Keratinocyte (primary cell): ENCODE results near the gene AOPEP. TPM values are rescaled to one million over a fixed set of nuclear protein-coding genes. Genes with fewer than 3 reads are reported as not detected.

ENCODE experiments used
- DNase-seq: peaks from one replicate; pipeline ENCODE4 v3.0.0-alpha.2; 2011; ENCODE audit warnings: low read depth, missing footprints, low spot score
- FAIRE-seq: peaks from 2 replicates; lab custom pipeline; 2011; peaks lifted over from hg19 to GRCh38; lab: Jason Lieb, UNC
- H2AFZ ChIP-seq: 2 replicates; pipeline ENCODE4 v1.6.0; 2012; ENCODE audit warnings: low read length, control low read depth, inconsistent platforms; ENCODE audit not compliant: control insufficient read depth
- H3K27ac ChIP-seq: 2 replicates; pipeline ENCODE4 v1.5.1; 2011; ENCODE audit warnings: low read length; ENCODE audit not compliant: control insufficient read depth, insufficient read depth
- H3K27me3 ChIP-seq: 3 replicates; pipeline ENCODE4 v1.6.0; 2011; ENCODE audit warnings: low read length; ENCODE audit not compliant: control insufficient read depth, insufficient read depth; ENCODE audit errors: extremely low read depth
- H3K36me3 ChIP-seq, 2 experiments: 2 replicates in 1 of 2; 3 replicates in 1 of 2; pipeline ENCODE4 v1.5.1; 2011; ENCODE audit warnings: low read length in 2 of 2, mild to moderate bottlenecking in 1 of 2; ENCODE audit not compliant: control insufficient read depth in 2 of 2, insufficient read depth in 2 of 2; ENCODE audit errors: extremely low read depth in 1 of 2
- H3K4me1 ChIP-seq: 3 replicates; pipeline ENCODE4 v1.5.1; 2011; ENCODE audit warnings: low read length; ENCODE audit not compliant: control insufficient read depth, insufficient read depth; ENCODE audit errors: extremely low read depth
- H3K4me2 ChIP-seq: 3 replicates; pipeline ENCODE4 v1.6.0; 2011; ENCODE audit warnings: low read depth, low read length; ENCODE audit not compliant: control insufficient read depth, insufficient read depth; ENCODE audit errors: extremely low read depth
- H3K4me3 ChIP-seq, 3 experiments: fragments of 200-600 bp in 1 of 3; sonication (generic) in 1 of 3; 2 replicates in 2 of 3; 3 replicates in 1 of 3; pipeline ENCODE4 v1.5.1; 2011 to 2016; ENCODE audit warnings: low read length in 3 of 3, mild to moderate bottlenecking in 3 of 3, control low read depth in 2 of 3, inconsistent platforms in 1 of 3, low read depth in 1 of 3, mixed read lengths in 1 of 3, mixed run types in 1 of 3, moderate library complexity in 1 of 3; ENCODE audit not compliant: control insufficient read depth in 2 of 3, insufficient read depth in 2 of 3; ENCODE audit errors: extremely low read depth in 1 of 3
- H3K79me2 ChIP-seq: 2 replicates; pipeline ENCODE4 v1.6.0; 2012; ENCODE audit warnings: low read length; ENCODE audit not compliant: control insufficient read depth, insufficient read depth
- H3K9ac ChIP-seq: 3 replicates; pipeline ENCODE4 v1.6.0; 2011; ENCODE audit warnings: low read length; ENCODE audit not compliant: control insufficient read depth, insufficient read depth; ENCODE audit errors: extremely low read depth
- H3K9me1 ChIP-seq: 3 replicates; pipeline ENCODE4 v1.6.0; 2011; ENCODE audit warnings: low read length; ENCODE audit not compliant: control insufficient read depth, insufficient read depth; ENCODE audit errors: extremely low read depth
- H3K9me3 ChIP-seq: 2 replicates; pipeline ENCODE4 v1.5.1; 2012; ENCODE audit warnings: low read depth, low read length; ENCODE audit not compliant: control insufficient read depth
- H4K20me1 ChIP-seq: 3 replicates; pipeline ENCODE4 v1.6.0; 2011; ENCODE audit warnings: low read length; ENCODE audit not compliant: control insufficient read depth, insufficient read depth; ENCODE audit errors: extremely low read depth
- EZH2 ChIP-seq: IDR thresholded peaks from one replicate; pipeline ENCODE4 v1.6.1; 2012; ENCODE audit warnings: inconsistent platforms, mild to moderate bottlenecking, low read length, moderate library complexity
- dilution Hi-C: fragments of 300-500 bp; cut with MboI; formaldehyde crosslinking; loops from one replicate; pipeline ENCODE4 v1.7.0; 2020; ENCODE audit warnings: low sequenced_read_pairs; ENCODE audit not compliant: extremely low pct_ligation_motif_present
- polyA plus RNA-seq, 5 experiments: library from polyadenylated mRNA; depleted of rRNA in 3 of 5; stranded (reverse) in 3 of 5; stranded (forward) in 1 of 5; unstranded in 1 of 5; fragments of >200 nt; gene quantifications; 1 replicate in 1 of 5; 2 replicates in 3 of 5; 3 replicates in 1 of 5; pipeline versions ENCODE4 v1.2.1 to v1.2.3, GENCODE V29; 2011 to 2012; ENCODE audit warnings: missing spikeins in 2 of 5, low read depth in 1 of 5, low replicate concordance in 1 of 5
- TF ChIP-seq, protein P1 (sequence below), 3 experiments: IDR thresholded peaks in 1 of 3; conservative IDR thresholded peaks in 1 of 3; optimal IDR thresholded peaks in 1 of 3; 2 replicates in 2 of 3; 3 replicates in 1 of 3; pipeline versions ENCODE3 to v1.5.1; 2011; ENCODE audit warnings: low read length in 3 of 3, mild to moderate bottlenecking in 3 of 3, moderate library complexity in 2 of 3, control low read depth in 1 of 3, inconsistent platforms in 1 of 3; ENCODE audit not compliant: insufficient read depth in 2 of 3; ENCODE audit errors: extremely low read depth in 1 of 3

The AOPEP gene
- polyA plus RNA-seq, 1 donor (not counting 4 experiments of a cell fraction or from before 2014, with no cell fraction given) = 27.0 TPM

DNA sequence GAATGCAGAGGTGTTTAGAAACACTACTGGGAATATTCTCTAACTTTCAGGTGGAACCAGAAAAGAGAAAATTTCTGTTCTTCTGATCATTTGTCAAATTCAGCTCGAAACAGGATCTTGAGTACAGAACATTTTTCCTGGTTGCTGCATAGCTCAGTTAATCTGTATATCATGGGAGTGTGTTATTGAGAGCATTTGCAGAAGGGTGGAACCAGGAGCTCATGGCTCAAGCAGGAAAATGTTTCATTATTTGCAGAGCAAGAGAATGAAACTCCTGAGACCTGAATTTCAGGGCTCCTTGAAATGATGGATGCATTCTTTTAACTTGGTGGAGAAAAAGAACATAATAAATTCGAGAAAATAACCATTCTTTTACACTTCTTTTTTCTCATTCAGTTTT lies 97.9 kb downstream of the AOPEP start:
- no peak overlapping the region for H2AFZ ChIP-seq

GRCh38 chr9:94824913-94825610 lies 98.6 kb downstream of the AOPEP start:
- Histone ChIP-seq H3K27ac (no peak overlapping the region), H3K4me1 (no peaks in the 10 kb centered on the region), H2AFZ (no peak overlapping the region), H3K79me2 (no peaks in the 10 kb centered on the region), H3K4me2 (no peak overlapping the region), H4K20me1 (no peaks in the 10 kb centered on the region), H3K9me1 (no peaks in the 10 kb centered on the region), H3K9me3 (no peaks in the 10 kb centered on the region), H3K36me3 (peaks cover 3 to 5% of the 10 kb centered on the region in 2 experiments), H3K4me3 (no peak overlapping the region), H3K9ac (no peak overlapping the region), H3K27me3 (no peaks in the 10 kb centered on the region)
- DNase-seq (no peak), FAIRE-seq (no peak)
- TF ChIP-seq EZH2 = no peak
- TF ChIP-seq, protein P1, sequence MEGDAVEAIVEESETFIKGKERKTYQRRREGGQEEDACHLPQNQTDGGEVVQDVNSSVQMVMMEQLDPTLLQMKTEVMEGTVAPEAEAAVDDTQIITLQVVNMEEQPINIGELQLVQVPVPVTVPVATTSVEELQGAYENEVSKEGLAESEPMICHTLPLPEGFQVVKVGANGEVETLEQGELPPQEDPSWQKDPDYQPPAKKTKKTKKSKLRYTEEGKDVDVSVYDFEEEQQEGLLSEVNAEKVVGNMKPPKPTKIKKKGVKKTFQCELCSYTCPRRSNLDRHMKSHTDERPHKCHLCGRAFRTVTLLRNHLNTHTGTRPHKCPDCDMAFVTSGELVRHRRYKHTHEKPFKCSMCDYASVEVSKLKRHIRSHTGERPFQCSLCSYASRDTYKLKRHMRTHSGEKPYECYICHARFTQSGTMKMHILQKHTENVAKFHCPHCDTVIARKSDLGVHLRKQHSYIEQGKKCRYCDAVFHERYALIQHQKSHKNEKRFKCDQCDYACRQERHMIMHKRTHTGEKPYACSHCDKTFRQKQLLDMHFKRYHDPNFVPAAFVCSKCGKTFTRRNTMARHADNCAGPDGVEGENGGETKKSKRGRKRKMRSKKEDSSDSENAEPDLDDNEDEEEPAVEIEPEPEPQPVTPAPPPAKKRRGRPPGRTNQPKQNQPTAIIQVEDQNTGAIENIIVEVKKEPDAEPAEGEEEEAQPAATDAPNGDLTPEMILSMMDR (optimal IDR thresholded peaks at IDR 0.05 in 1 of 3, IDR thresholded peaks at IDR 0.05 in 1 of 3, conservative IDR thresholded peaks at IDR 0.05 in 1 of 3; ENCODE audit: extremely low read depth in 1 of 3, insufficient read depth in 2 of 3, low read length in 3 of 3) = no peak
- dilution Hi-C loops = no loop called here

More for the DNA sequence above, 97.9 kb downstream of the AOPEP start:
- dilution Hi-C loops = no loop called here
- Histone ChIP-seq H3K79me2 (no peaks in the 10 kb centered on the region), H3K4me3 (no peak overlapping the region), H3K4me2 (no peak overlapping the region), H3K4me1 (peaks cover 3% of the 10 kb centered on the region), H3K27me3 (no peaks in the 10 kb centered on the region), H4K20me1 (no peaks in the 10 kb centered on the region), H3K36me3 (peaks cover 3 to 5% of the 10 kb centered on the region in 2 experiments), H3K9me1 (no peaks in the 10 kb centered on the region), H3K27ac (no peak overlapping the region), H3K9me3 (no peaks in the 10 kb centered on the region), H3K9ac (no peak overlapping the region)
- FAIRE-seq (no peak), DNase-seq (no peak)
- no peak for TF ChIP-seq EZH2
- TF ChIP-seq, protein P1 (optimal IDR thresholded peaks at IDR 0.05 in 1 of 3, IDR thresholded peaks at IDR 0.05 in 1 of 3, conservative IDR thresholded peaks at IDR 0.05 in 1 of 3; ENCODE audit: extremely low read depth in 1 of 3, insufficient read depth in 2 of 3, low read length in 3 of 3) = no peak
